Activated CD4-positive, alpha-beta T cell treated with anti-CD3 and anti-CD28 coated beads, Interleukin-2, amount 50 U/mL, for 1 hour (primary cell): Measurements from ENCODE around the gene FANCC.

Experiments used
- DNase-seq: peaks from one replicate; pipeline ENCODE4 v3.0.0-alpha.2; 2020

Gene FANCC

DNA sequence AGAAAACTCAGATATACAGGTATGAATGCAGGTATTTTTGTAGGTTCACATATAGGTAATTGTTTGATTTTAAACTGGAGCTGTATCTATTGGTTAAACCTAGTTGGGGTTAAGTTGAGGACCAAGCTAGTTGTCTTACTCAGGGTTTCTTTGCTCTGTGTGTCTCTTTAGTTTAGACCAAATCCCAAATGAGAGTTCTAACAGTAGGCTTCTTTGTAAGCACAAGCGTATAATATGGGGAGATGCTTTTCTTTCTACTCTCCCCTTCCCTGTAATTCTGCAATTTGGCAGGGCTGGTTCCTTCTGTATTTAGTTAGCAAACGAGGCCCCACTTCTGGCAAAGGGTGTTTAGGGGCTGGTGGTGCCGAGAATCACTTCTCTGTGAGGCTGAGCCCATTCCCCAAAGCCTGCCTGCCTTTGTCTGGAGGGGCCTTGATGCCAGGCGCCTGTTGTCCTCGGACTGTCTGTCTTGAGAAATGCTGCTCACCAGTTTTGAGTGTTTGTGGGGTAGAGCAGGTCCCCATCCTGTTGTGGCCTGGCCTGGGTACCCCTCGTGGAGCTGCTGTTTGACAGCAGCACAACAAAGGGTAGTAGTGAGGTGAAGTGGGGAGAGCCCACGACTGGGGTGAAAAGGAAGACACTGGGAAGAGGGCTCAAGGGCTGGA, 259.3 kb downstream of the FANCC start:
- DNase-seq: no peak

DNA sequence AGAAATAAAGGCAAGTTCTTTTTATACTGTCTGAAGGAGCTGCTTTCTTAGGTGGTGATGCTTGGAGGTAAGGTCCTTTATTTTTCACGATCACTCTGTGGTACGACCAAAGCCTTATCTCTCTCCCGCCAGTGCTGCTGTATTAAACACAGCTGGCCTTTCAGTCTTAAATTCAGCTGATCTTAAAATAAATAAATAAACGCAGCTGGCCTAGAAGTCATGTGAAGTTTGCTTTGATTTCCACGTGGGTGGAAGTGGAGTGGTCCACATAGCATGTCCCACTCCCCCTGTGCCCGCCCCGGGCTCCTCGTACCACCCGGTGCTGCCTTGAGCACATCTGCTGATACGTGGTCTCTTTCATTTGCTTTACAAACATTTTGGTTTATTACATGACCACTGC, 260.4 kb downstream of the FANCC start:
- no peak for DNase-seq

DNA sequence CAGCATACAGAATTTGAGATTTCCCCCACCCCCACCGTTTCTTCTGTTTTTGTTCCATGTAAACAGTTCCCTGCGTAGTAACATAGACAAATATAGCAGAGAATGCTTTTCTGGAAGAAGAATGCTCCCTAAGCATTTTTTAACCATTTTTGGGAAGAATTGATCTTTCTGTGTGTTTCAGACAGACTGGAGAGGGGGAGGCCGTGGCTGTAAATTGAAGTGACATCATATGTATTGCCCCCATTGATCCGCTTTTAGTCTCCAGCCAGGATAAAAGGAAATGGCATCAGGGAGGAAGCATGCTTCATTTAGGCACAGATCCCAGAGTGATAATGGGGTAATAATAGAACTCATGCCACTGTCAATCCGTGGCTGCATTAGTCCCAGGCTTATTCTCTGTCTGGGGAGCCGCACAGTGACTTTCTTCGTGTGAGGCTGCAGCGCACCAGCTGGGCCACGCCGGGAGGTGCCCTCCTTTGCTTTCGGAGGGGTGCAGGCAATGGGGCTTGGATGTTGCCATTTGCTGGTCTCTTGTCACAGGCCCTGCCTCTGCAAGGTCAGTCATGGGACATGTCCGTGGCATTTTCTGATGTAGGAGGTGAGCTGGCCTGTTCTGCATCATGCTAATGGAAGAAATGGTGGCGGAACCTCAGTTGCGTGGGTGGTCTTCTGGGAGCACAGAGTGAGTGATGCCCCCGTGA, 261.5 kb downstream of the FANCC start:
- no peak for DNase-seq

DNA sequence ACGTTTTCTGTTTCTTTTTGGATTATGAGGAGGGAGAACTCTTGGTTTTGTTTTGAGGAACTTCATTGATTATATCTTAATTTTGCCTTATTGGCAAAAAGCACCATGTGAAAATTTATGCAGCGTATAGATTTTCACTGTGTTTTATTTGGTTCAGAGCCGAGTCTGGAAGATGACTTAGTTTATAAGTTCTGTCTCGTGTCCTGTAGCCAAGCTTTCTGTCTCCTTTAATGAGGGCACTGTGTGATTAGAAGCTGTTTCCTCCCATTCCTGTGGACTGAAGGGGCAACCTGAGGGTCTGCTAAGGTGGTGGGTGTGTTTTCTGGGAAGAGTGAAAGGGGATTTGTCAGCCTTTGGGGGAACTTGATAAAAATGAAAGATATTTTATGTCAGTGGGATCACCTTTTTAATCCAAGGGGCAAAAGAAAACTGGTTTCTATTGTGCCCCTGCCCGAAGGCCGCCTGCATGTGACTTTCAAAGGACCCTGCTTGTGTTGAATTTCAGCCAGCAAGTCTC, 262.1 kb downstream of the FANCC start:
- DNase-seq: no peak

DNA sequence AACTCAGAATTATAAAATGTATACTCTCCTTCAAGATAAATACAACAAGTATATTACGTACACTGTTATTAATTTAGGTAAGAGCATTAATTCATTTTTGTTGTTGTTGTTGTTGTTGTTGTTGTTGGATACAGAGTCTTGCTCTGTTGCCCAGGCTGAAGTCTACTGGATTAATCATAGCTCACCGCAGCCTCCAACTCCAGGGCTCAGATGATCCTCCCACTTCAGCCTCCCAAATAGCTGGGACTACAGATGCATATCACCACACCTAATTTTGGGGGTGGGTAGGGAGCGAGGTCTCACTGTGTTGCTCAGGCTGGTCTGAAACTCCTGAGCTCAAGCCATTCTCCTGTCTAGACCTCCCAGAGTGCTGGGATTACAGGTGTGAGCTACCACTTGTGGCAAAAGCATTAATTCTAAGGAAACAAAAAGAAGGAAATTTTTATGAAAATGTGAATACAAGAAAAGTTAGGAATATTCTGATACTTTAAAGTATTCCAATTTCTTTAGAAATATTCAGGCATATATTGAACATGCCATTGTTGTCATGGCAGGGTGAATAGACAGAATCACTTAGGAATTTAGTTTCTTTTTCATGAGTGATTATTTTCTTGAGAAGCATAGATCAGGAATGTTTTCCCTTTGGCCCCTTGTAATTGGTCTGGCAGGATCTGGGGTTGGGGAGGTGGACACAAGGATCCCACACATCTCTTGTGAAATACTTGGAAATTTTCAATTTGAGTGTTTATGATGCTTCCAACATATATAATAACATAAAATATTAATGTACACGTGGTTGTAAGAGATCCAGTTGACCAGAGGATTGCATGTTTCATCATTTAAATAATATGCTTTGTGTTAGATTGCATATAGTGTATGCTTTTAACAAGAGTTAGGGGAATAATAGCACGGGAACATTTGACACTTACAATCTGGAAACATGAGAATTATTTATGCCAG, 263.6 kb downstream of the FANCC start:
- no peak for DNase-seq

DNA sequence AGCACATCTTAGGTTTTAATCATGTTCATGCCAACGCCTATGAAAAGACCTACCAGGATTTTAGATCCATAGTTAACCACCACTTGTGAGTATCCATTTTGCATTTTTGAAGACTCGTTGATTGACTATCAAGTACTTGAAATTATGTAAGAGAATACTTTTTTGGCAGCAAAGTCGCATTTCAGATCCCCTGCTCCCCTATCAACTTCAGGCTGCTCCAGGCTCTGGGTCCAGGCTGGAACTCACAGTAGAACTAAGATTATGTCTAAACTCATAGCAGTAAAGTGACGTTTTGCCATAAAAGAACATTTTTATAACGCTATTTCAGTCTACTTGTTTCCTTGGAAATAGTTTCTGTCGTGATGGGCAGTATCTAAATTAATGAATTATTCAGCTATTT, 267.7 kb downstream of the FANCC start:
- DNase-seq: no peak
